ENCODE results near the gene RASSF5.

The RASSF5 gene

DNA sequence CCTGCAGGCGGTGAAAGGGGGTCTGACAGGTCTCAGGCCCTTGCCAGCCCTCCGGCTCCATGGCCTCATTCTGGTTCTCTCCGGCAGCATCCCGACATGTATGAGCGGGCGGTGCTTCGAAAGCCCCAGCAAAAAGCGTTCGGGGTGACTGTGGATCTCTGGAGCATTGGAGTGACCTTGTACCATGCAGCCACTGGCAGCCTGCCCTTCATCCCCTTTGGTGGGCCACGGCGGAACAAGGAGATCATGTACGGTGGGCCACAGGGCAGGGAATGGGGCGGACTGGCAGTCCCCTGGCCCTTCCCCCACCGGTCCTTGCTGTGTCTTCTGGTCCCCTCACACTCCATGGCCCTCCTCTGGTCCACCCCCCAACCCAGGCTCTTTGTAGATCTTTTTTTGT lies 30.7 kb upstream of the RASSF5 start:
- no peak for FAIRE-seq
- TF ChIP-seq CTCF (IDR thresholded peaks at IDR 0.05; ENCODE audit: insufficient read depth, missing control alignments): no peak
- no peak for DNase-seq (ENCODE audit: insufficient read length, low spot score)

DNA sequence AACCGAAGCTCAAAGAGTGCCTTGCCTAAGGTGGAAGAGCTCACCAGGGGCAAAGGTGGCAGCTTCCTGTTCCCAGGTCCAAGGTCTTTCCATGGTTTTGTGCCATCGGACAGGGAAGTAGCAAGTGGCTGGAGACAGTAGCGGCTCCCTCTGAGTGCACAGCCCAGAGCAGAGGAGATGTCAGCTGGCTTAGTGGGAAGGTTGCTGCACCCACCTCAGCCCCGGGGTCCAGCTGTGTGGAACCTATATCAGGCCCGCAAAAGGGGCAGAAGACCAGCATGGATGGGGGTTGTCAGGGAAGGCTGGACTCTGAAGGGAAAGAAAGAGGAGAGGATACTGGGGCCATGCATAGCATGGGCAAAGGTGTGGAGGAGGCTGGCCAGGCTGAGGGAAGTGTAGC lies 30.2 kb upstream of the RASSF5 start:
- no peak for DNase-seq (ENCODE audit: insufficient read length, low spot score)
- no peak for TF ChIP-seq CTCF (IDR thresholded peaks at IDR 0.05; ENCODE audit: insufficient read depth, missing control alignments)
- FAIRE-seq: no peak

DNA sequence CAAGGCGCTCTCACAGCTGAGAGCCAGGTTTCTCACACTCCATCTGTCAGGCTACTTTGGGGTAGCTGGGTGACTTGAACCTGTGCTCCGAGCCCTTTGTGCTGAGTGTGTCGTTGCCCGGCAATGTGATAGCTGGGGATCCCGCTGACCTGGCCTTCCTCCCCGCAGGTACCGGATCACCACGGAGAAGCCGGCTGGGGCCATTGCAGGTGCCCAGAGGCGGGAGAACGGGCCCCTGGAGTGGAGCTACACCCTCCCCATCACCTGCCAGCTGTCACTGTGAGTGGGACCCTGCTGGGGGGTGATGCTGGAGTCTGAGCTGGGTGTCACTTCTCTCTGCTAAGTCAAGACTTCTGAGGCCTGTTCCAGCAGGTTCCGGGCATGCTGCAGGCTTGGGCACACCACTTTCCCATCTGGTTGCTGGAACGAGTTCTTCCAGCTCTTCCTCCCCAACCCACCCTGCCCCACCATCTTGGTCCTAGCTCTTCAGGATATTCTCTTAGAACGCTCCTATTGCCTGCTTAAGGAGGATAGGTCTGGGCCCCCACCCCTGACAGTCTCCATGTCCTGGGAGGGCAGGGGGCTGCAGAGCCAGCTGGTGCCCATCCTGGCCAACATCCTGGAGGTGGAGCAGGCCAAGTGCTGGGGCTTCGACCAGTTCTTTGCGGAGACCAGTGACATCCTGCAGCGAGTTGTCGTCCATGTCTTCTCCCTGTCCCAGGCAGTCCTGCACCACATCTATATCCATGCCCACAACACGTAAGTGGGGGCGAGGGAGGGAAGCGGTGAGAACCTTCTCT lies 29.6 kb upstream of the RASSF5 start:
- no peak for DNase-seq (ENCODE audit: insufficient read length, low spot score)
- FAIRE-seq: no peak
- TF ChIP-seq CTCF (IDR thresholded peaks at IDR 0.05; ENCODE audit: insufficient read depth, missing control alignments): no peak

DNA sequence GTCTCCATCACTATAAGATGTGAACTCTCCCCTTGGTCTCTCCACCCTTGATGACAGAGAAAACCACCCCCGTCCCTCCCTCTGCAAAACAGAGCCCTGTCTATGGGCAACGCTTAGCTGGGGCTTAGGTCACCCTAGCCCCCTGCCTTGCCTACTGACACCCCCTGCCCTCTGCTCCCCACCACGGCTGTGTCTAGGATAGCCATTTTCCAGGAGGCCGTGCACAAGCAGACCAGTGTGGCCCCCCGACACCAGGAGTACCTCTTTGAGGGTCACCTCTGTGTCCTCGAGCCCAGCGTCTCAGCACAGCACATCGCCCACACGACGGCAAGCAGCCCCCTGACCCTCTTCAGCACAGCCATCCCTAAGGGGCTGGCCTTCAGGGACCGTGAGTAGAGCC lies 28.6 kb upstream of the RASSF5 start:
- no peak for FAIRE-seq
- DNase-seq (ENCODE audit: insufficient read length, low spot score): no peak
- TF ChIP-seq CTCF (IDR thresholded peaks at IDR 0.05; ENCODE audit: insufficient read depth, missing control alignments): no peak

- TF ChIP-seq CTCF (IDR thresholded peaks at IDR 0.05; ENCODE audit: insufficient read depth, missing control alignments): peak; percentile 95
- DNase-seq (ENCODE audit: insufficient read length, low spot score): peak; percentile 98
- no peak for FAIRE-seq
Observed at GRCh38 chr1:206479183-206480125, 27.9 kb upstream of the RASSF5 start.

GRCh38 chr1:206480211-206480610 lies 27.1 kb upstream of the RASSF5 start:
- TF ChIP-seq CTCF (IDR thresholded peaks at IDR 0.05; ENCODE audit: insufficient read depth, missing control alignments): no peak
- FAIRE-seq (no peak), DNase-seq (ENCODE audit: insufficient read length, low spot score) (no peak)
